Thyroid gland (tissue), 4 donors: ENCODE results near the gene KIF21A.

Experiments
- POLR2A ChIP-seq, 2 donors: fragments of 450-650 bp; IDR thresholded peaks; one replicate each; pipeline ENCODE4 v1.6.1; 2017; ENCODE audit warnings: antibody characterized with exemption in 2 of 2, mild to moderate bottlenecking in 2 of 2, moderate library complexity in 1 of 2
- TF ChIP-seq, protein P1 (sequence below), 6 experiments: fragments of 200-600 bp in 3 of 6; fragments of 450-650 bp in 3 of 6; sonication (generic) in 3 of 6; IDR thresholded peaks; one replicate each; pipeline ENCODE4 v1.5.1; 2016 to 2019; ENCODE audit warnings: antibody characterized with exemption in 6 of 6, mild to moderate bottlenecking in 2 of 6, inconsistent platforms in 1 of 6, moderate library complexity in 1 of 6

DNA sequence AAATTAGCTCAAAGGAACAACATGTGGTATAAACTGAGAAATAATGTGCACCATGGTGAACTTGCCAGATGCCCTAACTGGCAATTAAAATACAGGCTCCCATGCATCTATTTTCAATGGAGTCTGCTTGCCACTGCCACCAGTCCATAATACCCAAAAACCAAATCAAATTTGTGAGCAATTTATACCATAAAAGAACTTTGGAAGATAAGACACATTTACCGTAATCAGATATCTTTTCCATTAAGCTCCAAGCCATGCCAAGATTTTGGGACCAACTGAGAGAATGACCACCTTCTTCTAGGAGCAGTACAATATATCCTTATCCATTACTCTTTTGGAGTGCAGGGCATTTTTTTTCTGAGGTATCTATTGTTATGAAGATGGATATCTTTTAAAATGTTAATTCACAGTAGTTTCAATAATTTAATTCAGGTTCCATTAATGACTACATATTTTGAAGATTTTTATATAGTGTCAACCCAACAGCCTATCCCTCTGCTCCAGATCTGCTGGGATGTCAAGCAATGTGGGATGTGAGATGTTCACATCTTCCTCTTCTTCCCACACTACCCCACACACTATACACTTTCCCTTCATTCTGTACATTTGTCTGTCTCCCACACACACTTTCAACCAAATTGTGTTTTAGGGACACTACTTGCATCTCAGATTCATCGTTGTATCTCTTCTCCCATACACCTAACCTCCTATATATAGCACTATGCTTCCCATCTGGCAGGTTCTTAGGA lies 53.3 kb downstream of the KIF21A start:
- TF ChIP-seq, protein P1, sequence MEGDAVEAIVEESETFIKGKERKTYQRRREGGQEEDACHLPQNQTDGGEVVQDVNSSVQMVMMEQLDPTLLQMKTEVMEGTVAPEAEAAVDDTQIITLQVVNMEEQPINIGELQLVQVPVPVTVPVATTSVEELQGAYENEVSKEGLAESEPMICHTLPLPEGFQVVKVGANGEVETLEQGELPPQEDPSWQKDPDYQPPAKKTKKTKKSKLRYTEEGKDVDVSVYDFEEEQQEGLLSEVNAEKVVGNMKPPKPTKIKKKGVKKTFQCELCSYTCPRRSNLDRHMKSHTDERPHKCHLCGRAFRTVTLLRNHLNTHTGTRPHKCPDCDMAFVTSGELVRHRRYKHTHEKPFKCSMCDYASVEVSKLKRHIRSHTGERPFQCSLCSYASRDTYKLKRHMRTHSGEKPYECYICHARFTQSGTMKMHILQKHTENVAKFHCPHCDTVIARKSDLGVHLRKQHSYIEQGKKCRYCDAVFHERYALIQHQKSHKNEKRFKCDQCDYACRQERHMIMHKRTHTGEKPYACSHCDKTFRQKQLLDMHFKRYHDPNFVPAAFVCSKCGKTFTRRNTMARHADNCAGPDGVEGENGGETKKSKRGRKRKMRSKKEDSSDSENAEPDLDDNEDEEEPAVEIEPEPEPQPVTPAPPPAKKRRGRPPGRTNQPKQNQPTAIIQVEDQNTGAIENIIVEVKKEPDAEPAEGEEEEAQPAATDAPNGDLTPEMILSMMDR (IDR thresholded peaks at IDR 0.05) = no peak
- no peak for TF ChIP-seq POLR2A (IDR thresholded peaks at IDR 0.05)
